ENCODE data around the gene MAOA.

- TF ChIP-seq CTCF (IDR thresholded peaks at IDR 0.05; ENCODE audit: insufficient read depth, low read length, poor library complexity, severe bottlenecking) (no peak), EZH2phosphoT487 (conservative IDR thresholded peaks at IDR 0.05; ENCODE audit: low read length) (no peak)
Measured at GRCh38 chrX:43615660-43616059, 40.4 kb upstream of the MAOA start.
